ENCODE data around the gene NLRP9.

The NLRP9 gene

DNA sequence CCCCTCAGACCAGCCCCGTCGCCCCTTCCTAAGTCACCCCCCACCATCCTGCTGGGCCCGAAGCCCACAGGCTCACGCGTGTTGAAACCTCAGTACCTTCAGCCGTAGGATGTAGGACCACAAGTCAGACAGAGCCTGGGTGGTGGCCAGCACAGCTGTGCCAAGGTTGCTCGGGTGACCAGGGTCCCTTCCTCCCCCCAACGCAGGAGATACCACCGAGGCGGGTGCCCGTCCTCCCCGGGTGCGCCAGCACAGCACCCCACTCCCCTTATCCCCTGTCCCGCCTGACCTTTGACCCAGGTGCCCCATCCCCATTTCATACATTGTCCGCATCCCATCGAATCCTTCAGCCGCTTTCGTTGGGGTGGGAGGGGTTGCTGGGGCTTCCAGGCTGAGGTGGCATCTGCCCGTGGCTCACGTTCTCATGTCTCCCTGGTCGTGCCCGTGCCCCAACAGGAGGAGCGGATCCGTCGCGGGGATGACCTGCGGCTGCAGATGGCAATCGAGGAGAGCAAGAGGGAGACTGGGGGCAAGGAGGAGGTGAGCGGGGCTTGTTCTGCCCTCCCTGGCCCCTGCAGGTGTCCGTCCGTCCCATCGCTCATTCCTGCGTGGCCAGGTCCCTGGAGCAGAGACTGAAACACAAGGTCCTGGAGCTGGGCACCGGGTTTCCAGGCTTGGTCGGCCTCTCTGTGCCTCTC lies 48.6 kb downstream of the NLRP9 start:
- H3K27ac ChIP-seq (ENCODE audit: low read depth, low read length): peak overlapping the region; percentile 63
- peaks cover 45 to 47% of the 10 kb centered on the region in 2 donors for H3K4me1 ChIP-seq (ENCODE audit: control insufficient read depth in 1 of 2, insufficient read depth in 2 of 2, low read length in 2 of 2)
- H3K36me3 ChIP-seq (ENCODE audit: control insufficient read depth in 1 of 2, insufficient read depth in 2 of 2, low read length in 2 of 2): peaks cover 58 to 80% of the 10 kb centered on the region in 2 donors
- H3K9me3 ChIP-seq (ENCODE audit: control insufficient read depth in 1 of 2, low read length in 2 of 2): no peaks in the 10 kb centered on the region
- no peaks in the 10 kb centered on the region for H3K27me3 ChIP-seq (ENCODE audit: control insufficient read depth in 1 of 2, insufficient read depth in 2 of 2, low read length in 2 of 2)
- peak overlapping the region in 1 of 2 donors; percentile 39 for H3K4me3 ChIP-seq (ENCODE audit: low read depth in 1 of 2, low read length in 2 of 2)
- peak overlapping the region; percentile 51 to 56 for H3K9ac ChIP-seq (ENCODE audit: low read depth in 1 of 2, low read length in 2 of 2)

DNA sequence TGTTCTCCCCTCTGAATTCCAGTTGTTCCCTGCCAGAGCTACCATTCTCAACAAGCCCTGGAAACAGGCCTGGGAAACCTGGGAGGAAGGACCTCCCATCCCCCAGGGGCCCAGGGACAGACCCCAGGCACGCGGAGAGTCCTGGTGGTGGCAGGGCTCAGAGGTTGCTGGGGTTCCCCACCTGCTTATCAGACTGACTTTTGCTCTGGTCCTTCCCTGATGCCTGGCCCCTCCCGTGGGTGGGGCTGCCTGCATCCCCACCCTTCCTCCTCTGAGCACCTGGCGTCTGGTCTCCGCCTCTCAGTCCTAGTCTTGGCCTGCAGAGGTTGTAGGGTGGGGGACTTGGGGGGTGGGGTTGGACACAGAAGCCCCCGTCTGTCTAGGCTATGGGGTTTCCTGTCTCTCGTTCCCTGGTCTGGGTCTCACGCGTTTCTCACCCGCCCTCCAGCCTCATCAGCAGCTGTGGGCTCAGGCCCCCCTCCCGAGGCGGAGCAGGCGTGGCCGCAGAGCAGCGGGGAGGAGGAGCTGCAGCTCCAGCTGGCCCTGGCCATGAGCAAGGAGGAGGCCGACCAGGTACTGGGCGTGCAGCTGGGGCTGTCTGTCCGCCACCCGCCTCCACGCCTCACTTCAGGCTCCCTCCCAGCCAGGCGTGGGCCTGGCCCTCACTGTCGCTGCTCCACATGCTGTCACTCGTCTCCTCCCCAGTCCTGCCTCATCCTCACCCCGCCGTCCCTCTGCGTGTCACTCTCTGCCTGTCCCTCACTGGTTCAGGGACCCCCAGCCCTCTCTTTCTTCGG lies 49.6 kb downstream of the NLRP9 start:
- Histone ChIP-seq H3K27ac (ENCODE audit: low read depth, low read length) (peak overlapping the region; percentile 63), H3K4me3 (ENCODE audit: low read depth in 1 of 2, low read length in 2 of 2) (peak overlapping the region; percentile 21 to 39), H3K36me3 (ENCODE audit: control insufficient read depth in 1 of 2, insufficient read depth in 2 of 2, low read length in 2 of 2) (peaks cover 51 to 72% of the 10 kb centered on the region in 2 donors), H3K27me3 (ENCODE audit: control insufficient read depth in 1 of 2, insufficient read depth in 2 of 2, low read length in 2 of 2) (no peaks in the 10 kb centered on the region), H3K9ac (ENCODE audit: low read depth in 1 of 2, low read length in 2 of 2) (peak overlapping the region; percentile 56 to 63), H3K9me3 (ENCODE audit: control insufficient read depth in 1 of 2, low read length in 2 of 2) (no peaks in the 10 kb centered on the region), H3K4me1 (ENCODE audit: control insufficient read depth in 1 of 2, insufficient read depth in 2 of 2, low read length in 2 of 2) (peaks cover 45 to 57% of the 10 kb centered on the region in 2 donors)

DNA sequence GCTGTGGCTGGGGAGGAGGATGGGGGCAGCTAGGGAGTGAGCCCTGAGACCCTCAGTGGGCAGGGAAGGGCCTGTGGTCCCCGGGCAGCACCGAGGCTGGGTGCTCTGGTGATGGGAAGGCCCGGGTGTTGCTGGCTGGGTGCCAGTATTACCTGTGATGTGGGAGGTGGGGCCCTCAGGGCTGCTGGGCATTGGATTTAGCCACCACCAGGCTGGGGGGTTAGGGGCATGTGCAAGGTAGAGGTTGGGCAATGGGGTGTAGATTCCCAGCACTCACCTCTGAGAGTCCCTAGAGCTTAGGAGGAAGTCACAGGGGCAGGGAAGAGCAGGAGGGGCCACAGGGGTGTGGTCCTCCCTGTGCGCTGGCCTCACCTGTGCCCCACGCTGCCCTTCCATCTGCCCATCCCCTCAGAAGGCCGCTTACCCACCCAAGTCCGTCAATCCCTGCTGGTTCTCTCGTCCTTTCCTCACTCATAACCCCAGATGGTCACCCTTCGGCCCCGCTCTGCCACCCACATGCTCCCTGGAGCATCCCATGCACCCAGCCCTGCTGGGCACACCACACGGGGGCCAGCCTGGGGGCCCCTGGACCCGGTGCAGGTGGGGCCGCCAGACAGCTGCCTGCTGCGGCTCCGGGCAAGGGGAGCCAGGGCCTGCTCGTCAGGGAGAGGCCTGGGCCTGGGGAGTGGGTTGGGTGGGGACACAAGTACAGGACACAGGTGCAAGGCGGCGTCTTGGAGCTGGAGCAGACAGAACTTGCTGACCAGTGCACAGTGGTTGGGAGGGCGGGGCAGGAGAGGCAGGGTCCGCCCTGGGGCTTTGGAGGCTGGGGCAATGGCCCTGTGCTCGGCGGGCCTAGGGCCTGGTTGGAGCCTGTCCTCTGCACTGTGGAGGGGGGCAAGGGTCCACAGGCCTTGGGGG lies 50.7 kb downstream of the NLRP9 start:
- H3K27me3 ChIP-seq (ENCODE audit: control insufficient read depth in 1 of 2, insufficient read depth in 2 of 2, low read length in 2 of 2): no peaks in the 10 kb centered on the region
- peaks cover 45 to 63% of the 10 kb centered on the region in 2 donors for H3K4me1 ChIP-seq (ENCODE audit: control insufficient read depth in 1 of 2, insufficient read depth in 2 of 2, low read length in 2 of 2)
- peak overlapping the region; percentile 63 for H3K27ac ChIP-seq (ENCODE audit: low read depth, low read length)
- H3K36me3 ChIP-seq (ENCODE audit: control insufficient read depth in 1 of 2, insufficient read depth in 2 of 2, low read length in 2 of 2): peaks cover 41 to 62% of the 10 kb centered on the region in 2 donors
- peak overlapping the region; percentile 19 to 43 for H3K4me3 ChIP-seq (ENCODE audit: low read depth in 1 of 2, low read length in 2 of 2)
- peak overlapping the region; percentile 20 to 63 for H3K9ac ChIP-seq (ENCODE audit: low read depth in 1 of 2, low read length in 2 of 2)
- H3K9me3 ChIP-seq (ENCODE audit: control insufficient read depth in 1 of 2, low read length in 2 of 2): no peaks in the 10 kb centered on the region

- Histone ChIP-seq H3K4me1 (ENCODE audit: control insufficient read depth in 1 of 2, insufficient read depth in 2 of 2, low read length in 2 of 2) (peaks cover 53 to 71% of the 10 kb centered on the region in 2 donors), H3K27ac (ENCODE audit: low read depth, low read length) (no peak overlapping the region), H3K9me3 (ENCODE audit: control insufficient read depth in 1 of 2, low read length in 2 of 2) (no peaks in the 10 kb centered on the region), H3K4me3 (ENCODE audit: low read depth in 1 of 2, low read length in 2 of 2) (peak overlapping the region in 1 of 2 donors; percentile 21), H3K9ac (ENCODE audit: low read depth in 1 of 2, low read length in 2 of 2) (peak overlapping the region; percentile 40 to 43), H3K36me3 (ENCODE audit: control insufficient read depth in 1 of 2, insufficient read depth in 2 of 2, low read length in 2 of 2) (peaks cover 40 to 63% of the 10 kb centered on the region in 2 donors), H3K27me3 (ENCODE audit: control insufficient read depth in 1 of 2, insufficient read depth in 2 of 2, low read length in 2 of 2) (no peaks in the 10 kb centered on the region)
Observed at GRCh38 chr19:55686311-55687050, 51.7 kb downstream of the NLRP9 start.

- no peaks in the 10 kb centered on the region for H3K9me3 ChIP-seq (ENCODE audit: control insufficient read depth in 1 of 2, low read length in 2 of 2)
Observed at GRCh38 chr19:55685776-55686175, 52.4 kb downstream of the NLRP9 start.

GRCh38 chr19:55684946-55685681 lies 53.1 kb downstream of the NLRP9 start:
- Histone ChIP-seq H3K27me3 (ENCODE audit: control insufficient read depth in 1 of 2, insufficient read depth in 2 of 2, low read length in 2 of 2) (no peaks in the 10 kb centered on the region), H3K4me1 (ENCODE audit: control insufficient read depth in 1 of 2, insufficient read depth in 2 of 2, low read length in 2 of 2) (peaks cover 66 to 76% of the 10 kb centered on the region in 2 donors), H3K9ac (ENCODE audit: low read depth in 1 of 2, low read length in 2 of 2) (peak overlapping the region; percentile 42 to 63), H3K36me3 (ENCODE audit: control insufficient read depth in 1 of 2, insufficient read depth in 2 of 2, low read length in 2 of 2) (peaks cover 42 to 65% of the 10 kb centered on the region in 2 donors), H3K9me3 (ENCODE audit: control insufficient read depth in 1 of 2, low read length in 2 of 2) (no peaks in the 10 kb centered on the region), H3K27ac (ENCODE audit: low read depth, low read length) (peak overlapping the region; percentile 77), H3K4me3 (ENCODE audit: low read depth in 1 of 2, low read length in 2 of 2) (peak overlapping the region in 1 of 2 donors; percentile 36)

More at GRCh38 chr19:55685776-55686175, 52.4 kb downstream of the NLRP9 start:
- H3K4me1 ChIP-seq (ENCODE audit: control insufficient read depth in 1 of 2, insufficient read depth in 2 of 2, low read length in 2 of 2): peaks cover 60 to 71% of the 10 kb centered on the region in 2 donors
- no peaks in the 10 kb centered on the region for H3K27me3 ChIP-seq (ENCODE audit: control insufficient read depth in 1 of 2, insufficient read depth in 2 of 2, low read length in 2 of 2)
- no peak overlapping the region for H3K27ac ChIP-seq (ENCODE audit: low read depth, low read length)
- peak overlapping the region in 1 of 2 donors; percentile 43 for H3K9ac ChIP-seq (ENCODE audit: low read depth in 1 of 2, low read length in 2 of 2)
- no peak overlapping the region for H3K4me3 ChIP-seq (ENCODE audit: low read depth in 1 of 2, low read length in 2 of 2)
- H3K36me3 ChIP-seq (ENCODE audit: control insufficient read depth in 1 of 2, insufficient read depth in 2 of 2, low read length in 2 of 2): peaks cover 43 to 65% of the 10 kb centered on the region in 2 donors

GRCh38 chr19:55683449-55684261 lies 54.5 kb downstream of the NLRP9 start:
- Histone ChIP-seq H3K4me1 (ENCODE audit: control insufficient read depth in 1 of 2, insufficient read depth in 2 of 2, low read length in 2 of 2) (peaks cover 69 to 81% of the 10 kb centered on the region in 2 donors), H3K36me3 (ENCODE audit: control insufficient read depth in 1 of 2, insufficient read depth in 2 of 2, low read length in 2 of 2) (peaks cover 46 to 66% of the 10 kb centered on the region in 2 donors), H3K9ac (ENCODE audit: low read depth in 1 of 2, low read length in 2 of 2) (peak overlapping the region; percentile 42 to 63)

More at GRCh38 chr19:55683449-55684261, 54.5 kb downstream of the NLRP9 start:
- Histone ChIP-seq H3K9me3 (ENCODE audit: control insufficient read depth in 1 of 2, low read length in 2 of 2) (no peaks in the 10 kb centered on the region), H3K27me3 (ENCODE audit: control insufficient read depth in 1 of 2, insufficient read depth in 2 of 2, low read length in 2 of 2) (no peaks in the 10 kb centered on the region), H3K4me3 (ENCODE audit: low read depth in 1 of 2, low read length in 2 of 2) (peak overlapping the region; percentile 36 to 39), H3K27ac (ENCODE audit: low read depth, low read length) (peak overlapping the region; percentile 77)
